AG04449 (cell line): ENCODE results near the gene RNF220.

Source experiments
- CTCF ChIA-PET: fragments of 350-600 bp; formaldehyde crosslinking; extraction: SDS; loops from one replicate; lab custom pipeline; 2021; ENCODE audit warnings: antibody characterized with exemption; lab: Yijun Ruan, JAX
- POLR2A ChIA-PET: fragments of 400-600, 350-600 bp; formaldehyde crosslinking; extraction: SDS; loops from one replicate; lab custom pipeline; 2020; ENCODE audit warnings: antibody characterized with exemption, inconsistent platforms; lab: Yijun Ruan, JAX
- DNase-seq: peaks from one replicate; pipeline ENCODE4 v3.0.0-alpha.2; 2010; ENCODE audit warnings: low read depth, low spot score
- H3K4me3 ChIP-seq: 2 replicates; pipeline ENCODE4 v1.5.1; 2011; ENCODE audit warnings: low read depth, mild to moderate bottlenecking, control low read depth, low read length
- CTCF ChIP-seq: IDR thresholded peaks from one replicate; pipeline ENCODE4 v1.5.1; 2011; ENCODE audit warnings: mild to moderate bottlenecking, moderate library complexity, low read length, control low read depth, inconsistent platforms; ENCODE audit not compliant: insufficient read depth; ENCODE audit errors: missing control alignments

RNF220 gene

GRCh38 chr1:44594353-44594752 lies 189.3 kb downstream of the RNF220 start:
- POLR2A ChIA-PET = no interaction called here
- TF ChIP-seq CTCF = no peak
- CTCF ChIA-PET = interaction anchor here (0.7 to 6.3 kb wide), 37 partner anchors 7 to 602 kb away, joined by 3 to 138 read pairs (median 6); partner anchors contain the start of gene ERI3
- no peak for DNase-seq
- H3K4me3 ChIP-seq = no peak overlapping the region

GRCh38 chr1:44594871-44595735 lies 190.0 kb downstream of the RNF220 start:
- H3K4me3 ChIP-seq = no peak overlapping the region
- no peak for DNase-seq
- ChIA-PET POLR2A (no interaction called here), CTCF (interaction anchor here (0.5 to 6.3 kb wide), 46 partner anchors 8 to 603 kb away, joined by 3 to 138 read pairs (median 5); partner anchors contain the start of gene ERI3)
- peak; percentile 99 for TF ChIP-seq CTCF

DNA sequence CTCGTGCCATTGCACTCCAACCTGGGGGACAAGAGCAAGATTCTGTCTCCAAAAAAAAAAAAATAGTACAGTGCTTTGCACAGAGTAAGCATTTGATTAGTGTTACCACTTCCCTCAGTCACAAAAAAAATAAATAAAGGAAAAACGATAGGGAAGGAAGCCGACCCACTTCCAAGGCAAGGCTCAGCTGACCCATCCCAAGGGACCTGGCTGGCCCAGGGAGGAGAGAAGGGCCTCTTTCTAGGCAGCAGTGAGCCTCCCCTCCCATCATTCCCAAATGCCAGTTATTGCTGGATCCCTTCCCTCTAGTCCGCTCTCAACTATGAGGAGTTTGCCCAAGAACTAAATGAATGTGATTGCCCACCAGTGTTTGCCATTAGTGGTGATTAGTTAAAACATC lies 191.5 kb downstream of the RNF220 start:
- no peak overlapping the region for H3K4me3 ChIP-seq
- POLR2A ChIA-PET = no interaction called here
- CTCF ChIA-PET = interaction anchor here (0.7 to 6.3 kb wide), 13 partner anchors 9 to 378 kb away, joined by 3 to 138 read pairs (median 5); no protein-coding TSS in a partner anchor
- no peak for DNase-seq
- no peak for TF ChIP-seq CTCF

DNA sequence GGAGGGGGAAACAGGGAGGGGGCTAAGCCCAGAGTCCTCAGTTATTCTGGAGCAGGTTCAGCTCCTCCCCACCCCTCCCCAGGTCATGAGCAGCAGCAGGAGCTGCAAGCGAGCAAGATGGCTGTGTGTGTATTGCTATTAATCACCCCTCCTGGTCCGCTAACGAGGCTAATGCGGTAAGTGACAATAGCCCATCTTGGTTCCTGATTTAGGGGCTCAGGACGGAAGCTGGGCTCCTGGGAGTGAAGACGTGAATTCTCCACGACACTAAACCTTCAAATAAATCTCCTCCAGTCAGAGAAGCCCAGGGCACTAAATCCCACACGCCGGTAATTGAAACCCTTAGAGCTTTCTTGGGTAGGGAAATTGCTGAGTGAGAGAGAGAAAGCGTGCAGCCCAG lies 193.1 kb downstream of the RNF220 start:
- DNase-seq = no peak
- no peak overlapping the region for H3K4me3 ChIP-seq
- CTCF ChIA-PET = interaction anchor here (1.0 to 15.6 kb wide), 10 partner anchors 8 to 381 kb away, joined by 3 to 462 read pairs (median 12); no protein-coding TSS in a partner anchor
- TF ChIP-seq CTCF = no peak
- POLR2A ChIA-PET = no interaction called here

DNA sequence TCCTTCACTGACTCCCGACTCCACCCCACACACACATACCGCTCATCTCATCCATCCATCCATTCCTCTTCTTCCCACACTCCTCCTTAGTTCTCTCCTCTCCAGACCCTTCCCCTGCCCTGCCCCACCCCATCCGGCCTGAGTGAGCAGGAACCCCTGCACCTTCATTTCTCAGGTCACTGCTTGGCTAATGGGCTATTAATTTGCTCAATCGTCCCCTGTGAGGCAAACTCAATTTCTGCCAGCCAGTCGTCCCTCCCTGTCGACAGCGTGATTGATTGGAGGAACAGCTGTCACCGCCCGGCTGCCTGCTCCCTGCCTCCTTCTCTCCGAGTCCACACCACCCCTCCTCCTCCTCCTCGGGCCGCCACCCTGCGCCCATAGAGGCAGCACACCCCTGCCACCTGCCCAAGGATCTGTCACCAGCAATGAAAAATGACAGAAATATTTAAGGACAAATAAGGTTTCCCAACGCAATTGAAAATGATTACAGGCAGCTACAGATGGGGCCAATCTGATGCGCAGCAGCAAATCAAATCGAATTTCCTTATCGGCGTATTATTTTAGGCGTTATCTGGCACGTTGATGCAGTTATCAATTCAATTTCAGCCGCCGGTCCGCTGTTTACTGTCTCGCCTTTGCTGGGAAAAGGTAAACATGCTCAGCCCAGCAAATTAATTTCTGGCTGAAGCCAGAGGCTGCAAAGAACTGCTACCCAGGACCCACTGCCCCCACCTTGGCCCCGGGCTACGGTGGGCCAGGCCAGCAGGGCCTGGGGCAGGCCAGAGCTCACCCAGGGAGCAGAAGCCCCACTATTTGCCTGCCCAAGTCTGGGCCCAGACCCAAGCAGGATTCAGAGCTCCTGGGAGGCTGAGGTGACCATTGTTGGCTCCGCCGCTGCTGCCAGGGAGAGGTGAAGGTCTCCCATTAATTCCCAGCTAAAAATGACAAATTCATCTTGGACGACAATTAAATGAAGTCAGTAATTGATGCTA lies 197.9 kb downstream of the RNF220 start:
- POLR2A ChIA-PET = no interaction called here
- TF ChIP-seq CTCF = no peak
- no peak for DNase-seq
- H3K4me3 ChIP-seq = no peak overlapping the region
- CTCF ChIA-PET = interaction anchor here (3.6 to 15.6 kb wide), 2 partner anchors 9 to 44 kb away, joined by 31 to 462 read pairs; no protein-coding TSS in a partner anchor
